ENCODE results near the gene AP4M1. TPM values are rescaled to one million over a fixed set of nuclear protein-coding genes. Genes with fewer than 3 reads are reported as not detected.

AP4M1 gene
- total RNA-seq, 4 donors from 2014 or later = 21.8 to 29.3 (median 24.7) TPM

DNA sequence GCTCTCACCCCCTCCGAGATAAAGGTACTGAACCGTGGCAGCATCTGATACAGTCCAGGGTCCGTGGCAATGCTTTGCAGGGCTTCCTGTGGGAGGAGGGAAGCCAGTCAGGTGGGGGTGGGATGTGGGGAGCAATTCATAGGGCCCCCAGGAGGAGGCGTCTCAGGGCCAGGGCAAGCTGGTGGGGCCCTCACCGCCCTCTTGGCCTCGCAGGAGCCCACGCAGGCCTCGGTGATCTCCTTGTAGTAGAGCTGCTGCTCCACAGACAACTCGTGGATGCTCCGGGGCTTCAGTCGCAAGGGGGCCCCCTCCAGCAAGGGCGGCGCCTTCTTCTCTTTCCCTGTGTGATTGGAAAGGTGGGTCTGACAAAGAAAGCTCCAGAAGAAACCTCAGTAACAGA is 10.5 kb downstream of the AP4M1 start:
- no peak for ATAC-seq
- WGBS, 2 donors (ENCODE audit: low coverage in 1 of 2) = no CpG with 5 or more reads among the region's 13 CpGs
- Histone ChIP-seq H3K9me3 (no peaks in the 10 kb centered on the region), H3K27me3 (no peaks in the 10 kb centered on the region), H3K4me3 (no peak overlapping the region), H3K27ac (no peak overlapping the region), H3K36me3 (peaks cover 0 to 78% of the 10 kb centered on the region in 2 donors), H3K4me1 (no peaks in the 10 kb centered on the region)
- TF ChIP-seq POLR2AphosphoS5 (IDR thresholded peaks at IDR 0.05) (no peak), EP300 (IDR thresholded peaks at IDR 0.05) (no peak), POLR2A (IDR thresholded peaks at IDR 0.05) (no peak)
- TF ChIP-seq, protein P1, sequence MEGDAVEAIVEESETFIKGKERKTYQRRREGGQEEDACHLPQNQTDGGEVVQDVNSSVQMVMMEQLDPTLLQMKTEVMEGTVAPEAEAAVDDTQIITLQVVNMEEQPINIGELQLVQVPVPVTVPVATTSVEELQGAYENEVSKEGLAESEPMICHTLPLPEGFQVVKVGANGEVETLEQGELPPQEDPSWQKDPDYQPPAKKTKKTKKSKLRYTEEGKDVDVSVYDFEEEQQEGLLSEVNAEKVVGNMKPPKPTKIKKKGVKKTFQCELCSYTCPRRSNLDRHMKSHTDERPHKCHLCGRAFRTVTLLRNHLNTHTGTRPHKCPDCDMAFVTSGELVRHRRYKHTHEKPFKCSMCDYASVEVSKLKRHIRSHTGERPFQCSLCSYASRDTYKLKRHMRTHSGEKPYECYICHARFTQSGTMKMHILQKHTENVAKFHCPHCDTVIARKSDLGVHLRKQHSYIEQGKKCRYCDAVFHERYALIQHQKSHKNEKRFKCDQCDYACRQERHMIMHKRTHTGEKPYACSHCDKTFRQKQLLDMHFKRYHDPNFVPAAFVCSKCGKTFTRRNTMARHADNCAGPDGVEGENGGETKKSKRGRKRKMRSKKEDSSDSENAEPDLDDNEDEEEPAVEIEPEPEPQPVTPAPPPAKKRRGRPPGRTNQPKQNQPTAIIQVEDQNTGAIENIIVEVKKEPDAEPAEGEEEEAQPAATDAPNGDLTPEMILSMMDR (IDR thresholded peaks at IDR 0.05) = no peak

DNA sequence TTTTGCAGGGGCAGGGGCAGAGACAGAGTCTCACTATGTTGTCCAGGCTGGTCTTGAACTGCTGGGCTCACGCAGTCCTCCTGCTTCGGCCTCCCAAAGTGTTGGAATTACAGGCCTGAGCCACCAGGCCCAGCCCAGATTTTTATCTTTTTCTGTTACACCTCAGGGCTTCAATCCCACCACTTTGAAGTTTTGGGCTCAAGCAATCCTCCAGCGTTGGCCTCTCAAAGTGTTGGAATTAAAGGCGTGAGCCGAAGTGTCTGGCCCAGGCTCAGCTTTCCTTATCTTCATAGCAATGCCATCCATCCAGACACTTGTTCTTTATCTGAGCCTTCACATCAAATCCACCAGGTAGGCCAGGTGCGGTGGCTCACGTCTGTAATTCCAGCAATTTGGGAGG is 13.6 kb downstream of the AP4M1 start:
- 87% methylated on average over 7 of the region's 7 CpGs; no CpG with 5 or more reads in 1 of the 2 donors for WGBS, 2 donors (ENCODE audit: low coverage in 1 of 2)
- no peak for ATAC-seq
- no peak overlapping the region for H3K27ac ChIP-seq
- no peaks in the 10 kb centered on the region for H3K9me3 ChIP-seq
- no peaks in the 10 kb centered on the region for H3K27me3 ChIP-seq
- H3K36me3 ChIP-seq = peaks cover 0 to 47% of the 10 kb centered on the region in 2 donors
- peaks cover 0 to 16% (median 6%) of the 10 kb centered on the region in 3 donors for H3K4me1 ChIP-seq
- no peak overlapping the region for H3K4me3 ChIP-seq
- TF ChIP-seq, protein P1 (IDR thresholded peaks at IDR 0.05) = no peak
- no peak for TF ChIP-seq POLR2A (IDR thresholded peaks at IDR 0.05)
- TF ChIP-seq POLR2AphosphoS5 (IDR thresholded peaks at IDR 0.05) = no peak

DNA sequence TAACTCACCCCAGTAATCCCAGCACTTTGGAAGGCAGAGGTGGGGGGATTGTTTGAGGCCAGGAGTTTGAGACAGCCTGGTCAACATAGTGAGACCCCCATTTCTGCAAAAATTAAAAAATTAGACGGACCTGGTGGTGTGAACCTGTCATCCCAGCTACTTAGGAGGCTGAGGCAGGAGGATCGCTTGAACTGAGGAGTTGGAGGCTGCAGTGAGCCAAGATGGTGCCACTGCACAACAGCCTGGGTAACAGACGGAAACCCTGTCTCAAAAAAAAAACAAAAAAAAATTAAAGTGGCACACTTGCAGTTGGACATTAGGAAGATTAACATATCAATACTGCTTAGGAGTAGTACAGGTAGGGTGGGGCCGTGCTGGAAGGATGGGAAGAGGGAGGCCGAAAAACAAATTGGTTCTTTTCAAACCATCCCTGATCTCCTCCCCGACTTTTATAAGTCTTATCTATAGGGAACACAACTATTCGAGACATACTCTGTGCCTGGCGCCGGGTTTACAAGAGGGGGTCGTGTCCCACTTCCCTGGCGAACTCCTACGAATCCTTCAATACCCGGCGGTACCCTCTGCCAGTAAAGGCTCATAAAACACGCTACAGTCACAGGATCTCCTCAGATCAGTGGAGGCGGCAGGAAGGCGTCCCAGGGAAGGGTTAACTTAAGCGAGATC is 17.1 kb downstream of the AP4M1 start:
- no peak for ATAC-seq
- H3K9me3 ChIP-seq = no peaks in the 10 kb centered on the region
- peak overlapping the region; percentile 68 to 89 for H3K4me3 ChIP-seq
- H3K36me3 ChIP-seq = peaks cover 0 to 29% of the 10 kb centered on the region in 2 donors
- H3K27ac ChIP-seq = peak overlapping the region; percentile 58 to 91 (median 88)
- 32 to 39% methylated on average over 9 to 10 of the region's 18 CpGs for WGBS, 2 donors (ENCODE audit: low coverage in 1 of 2)
- H3K27me3 ChIP-seq = no peaks in the 10 kb centered on the region
- H3K4me1 ChIP-seq = peaks cover 0 to 42% (median 14%) of the 10 kb centered on the region in 3 donors
- no peak for TF ChIP-seq POLR2A (IDR thresholded peaks at IDR 0.05)

DNA sequence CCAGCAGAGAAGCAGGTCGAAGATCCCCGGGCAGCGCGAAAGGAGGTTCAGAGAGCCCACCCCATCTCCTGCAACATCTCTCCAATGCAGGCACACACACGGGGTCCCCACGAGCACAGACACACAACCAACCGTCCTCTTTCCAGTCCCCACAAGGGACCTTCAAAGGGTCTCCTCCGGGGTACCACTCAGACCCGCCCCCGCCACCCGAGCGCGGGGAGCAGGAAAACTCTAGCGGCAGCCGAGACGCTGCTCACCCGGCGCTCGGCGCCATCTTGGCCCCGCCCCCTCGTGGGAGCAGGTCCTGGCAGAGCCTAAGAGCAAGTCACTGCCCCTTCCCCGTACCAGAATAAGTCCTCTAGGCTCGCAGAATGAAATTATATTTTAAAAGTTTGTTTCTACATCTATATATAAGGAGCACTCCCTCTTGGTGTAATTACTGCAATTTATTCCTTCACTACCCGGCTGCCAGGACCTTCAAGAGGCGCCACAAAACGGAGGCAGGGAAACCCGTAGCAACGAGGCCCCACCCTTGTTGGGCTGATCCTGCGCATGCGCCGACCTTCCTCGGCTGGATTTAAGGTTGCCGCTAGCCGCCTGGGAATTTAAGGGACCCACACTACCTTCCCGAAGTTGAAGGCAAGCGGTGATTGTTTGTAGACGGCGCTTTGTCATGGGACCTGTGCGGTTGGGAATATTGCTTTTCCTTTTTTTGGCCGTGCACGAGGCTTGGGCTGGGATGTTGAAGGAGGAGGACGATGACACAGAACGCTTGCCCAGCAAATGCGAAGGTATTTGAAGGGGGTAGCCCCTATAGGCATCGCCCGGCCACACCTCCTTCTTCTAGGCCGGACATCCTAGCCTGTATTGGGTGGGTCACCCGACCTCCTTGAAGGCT is 17.9 kb downstream of the AP4M1 start, which contains the start of the genes CNPY4 and TAF6:
TSS of gene CNPY4 (plus strand) at position 563 of the 898 bp plus-strand sequence. CDS start at position 674, 111 bp downstream.
TSS of gene TAF6 (minus strand) at position 287 of the 898 bp plus-strand sequence. CDS start 5,149 bp downstream, outside the sequence.
- WGBS, 2 donors (ENCODE audit: low coverage in 1 of 2) = 0% methylated on average over 1 to 7 of the region's 49 CpGs
- no peaks in the 10 kb centered on the region for H3K27me3 ChIP-seq
- peak within 1 kb of the TSS; percentile 58 to 91 (median 88) for H3K27ac ChIP-seq
- ATAC-seq = peak; percentile 95
- peaks cover 0 to 43% (median 14%) of the 10 kb centered on the region in 3 donors for H3K4me1 ChIP-seq
- peak within 1 kb of the TSS; percentile 68 to 89 for H3K4me3 ChIP-seq
- TF ChIP-seq POLR2A (IDR thresholded peaks at IDR 0.05) (peak; percentile 64 to 67), EP300 (IDR thresholded peaks at IDR 0.05) (no peak), POLR2AphosphoS5 (IDR thresholded peaks at IDR 0.05) (peak; percentile 73)
- TF ChIP-seq, protein P1 (IDR thresholded peaks at IDR 0.05) = peak in 3 of 4 experiments; percentile 21 to 25 (median 23)
- H3K9me3 ChIP-seq = no peaks in the 10 kb centered on the region
- peaks cover 0 to 26% of the 10 kb centered on the region in 2 donors for H3K36me3 ChIP-seq

All from gastroesophageal sphincter (tissue), 4 donors.